GM19468 (cell line): ENCODE data around the gene PKNOX2.

Experiments used
- ATAC-seq: cut with Tn5 transposase; IDR thresholded peaks from one replicate; pipeline ENCODE4 v1.9.1; 2021; ENCODE audit warnings: mild to moderate bottlenecking, moderate library complexity, moderate number of reproducible peaks; ENCODE audit not compliant: unreplicated experiment; ENCODE audit errors: extremely low read depth

PKNOX2 gene

DNA sequence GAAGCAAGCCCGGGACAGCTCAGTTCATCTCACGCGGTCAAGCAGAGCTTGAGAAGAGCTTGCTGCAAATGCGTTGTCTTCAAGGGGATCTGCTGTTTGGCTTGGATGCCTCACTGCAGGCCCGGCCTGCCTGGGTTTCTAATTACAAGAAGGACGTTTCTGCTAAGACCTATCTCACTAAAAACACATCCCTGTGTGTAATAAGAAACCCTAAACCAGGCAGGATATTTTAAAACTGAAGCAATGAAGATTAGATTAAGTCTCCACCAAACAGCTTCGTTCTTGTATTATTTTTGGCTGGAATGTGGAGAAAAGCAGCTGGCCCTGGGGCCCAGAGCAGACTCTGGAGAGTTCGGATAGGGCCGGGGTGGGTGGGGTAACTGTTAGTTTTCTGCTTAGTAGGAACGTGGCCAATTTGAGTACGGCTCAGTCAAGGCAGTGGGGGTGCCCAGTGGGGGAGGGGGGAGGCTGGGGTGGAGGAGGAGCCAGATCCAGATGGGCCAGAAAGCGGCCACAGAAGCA lies 6.0 kb downstream of the PKNOX2 start:
- no peak for ATAC-seq

DNA sequence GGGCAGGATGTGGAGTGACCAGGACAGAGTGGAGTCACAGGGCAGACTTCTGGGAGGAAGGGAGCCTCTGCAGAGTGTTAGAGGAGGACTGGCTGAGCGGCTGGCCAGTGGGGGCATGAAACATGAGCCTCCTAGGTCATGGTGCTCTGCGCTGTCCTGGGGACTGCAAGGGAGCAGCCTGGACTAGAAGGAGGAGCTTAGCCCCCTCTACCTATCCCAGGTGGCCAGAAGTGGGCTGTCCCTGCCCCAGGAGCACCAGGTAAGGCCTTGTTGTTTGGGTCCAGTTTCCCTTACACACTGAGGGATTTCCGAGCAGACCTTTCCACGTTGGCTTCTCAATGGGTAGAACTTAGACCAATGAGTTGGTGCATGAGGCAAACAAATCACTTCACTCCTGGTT lies 7.4 kb downstream of the PKNOX2 start:
- no peak for ATAC-seq

- no peak for ATAC-seq
Observed at GRCh38 chr11:125173027-125173426, 8.5 kb downstream of the PKNOX2 start.

GRCh38 chr11:125173556-125173955 lies 9.0 kb downstream of the PKNOX2 start:
- no peak for ATAC-seq

GRCh38 chr11:125174057-125174456 lies 9.5 kb downstream of the PKNOX2 start:
- ATAC-seq = no peak

DNA sequence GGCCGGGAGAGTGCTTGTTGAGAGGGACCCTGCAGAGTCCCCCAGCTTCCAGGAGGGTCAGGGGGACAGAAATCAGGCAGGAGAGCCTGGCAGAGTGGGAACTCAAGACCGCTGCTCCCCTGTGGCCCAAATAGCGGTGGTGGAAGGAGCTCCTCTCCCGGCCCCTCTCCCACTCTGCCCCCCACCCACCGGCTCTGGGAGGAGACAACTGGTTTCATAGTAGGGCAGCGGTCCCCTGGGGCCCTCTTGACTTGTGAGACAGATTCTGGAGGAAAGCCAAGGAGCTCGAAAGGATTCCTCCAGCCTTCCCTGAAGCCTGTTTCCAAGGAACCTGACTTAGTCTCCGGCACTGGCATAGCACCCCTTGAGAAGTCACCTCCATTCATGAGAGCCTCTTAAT lies 10.1 kb downstream of the PKNOX2 start:
- ATAC-seq = no peak

DNA sequence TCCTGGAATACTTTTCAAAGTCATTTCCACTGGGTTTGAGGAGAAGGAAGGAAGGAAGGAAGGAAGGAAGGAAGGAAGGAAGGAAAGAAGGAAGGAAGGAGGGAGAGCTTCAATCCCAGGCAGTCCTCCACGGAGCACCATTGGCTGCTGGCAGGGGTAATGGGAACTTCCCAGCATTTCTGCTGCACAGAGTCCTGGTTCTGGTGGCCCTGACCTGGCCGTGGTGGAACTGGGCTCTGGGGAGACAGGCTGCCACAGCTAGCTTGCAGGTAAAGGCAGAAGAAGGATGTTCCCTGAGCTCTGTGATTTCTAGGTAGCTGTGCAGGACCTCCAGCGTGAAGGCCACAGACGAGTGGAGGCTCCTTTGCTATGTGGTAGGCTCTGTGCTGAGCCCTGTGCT lies 10.6 kb downstream of the PKNOX2 start:
- ATAC-seq = no peak

DNA sequence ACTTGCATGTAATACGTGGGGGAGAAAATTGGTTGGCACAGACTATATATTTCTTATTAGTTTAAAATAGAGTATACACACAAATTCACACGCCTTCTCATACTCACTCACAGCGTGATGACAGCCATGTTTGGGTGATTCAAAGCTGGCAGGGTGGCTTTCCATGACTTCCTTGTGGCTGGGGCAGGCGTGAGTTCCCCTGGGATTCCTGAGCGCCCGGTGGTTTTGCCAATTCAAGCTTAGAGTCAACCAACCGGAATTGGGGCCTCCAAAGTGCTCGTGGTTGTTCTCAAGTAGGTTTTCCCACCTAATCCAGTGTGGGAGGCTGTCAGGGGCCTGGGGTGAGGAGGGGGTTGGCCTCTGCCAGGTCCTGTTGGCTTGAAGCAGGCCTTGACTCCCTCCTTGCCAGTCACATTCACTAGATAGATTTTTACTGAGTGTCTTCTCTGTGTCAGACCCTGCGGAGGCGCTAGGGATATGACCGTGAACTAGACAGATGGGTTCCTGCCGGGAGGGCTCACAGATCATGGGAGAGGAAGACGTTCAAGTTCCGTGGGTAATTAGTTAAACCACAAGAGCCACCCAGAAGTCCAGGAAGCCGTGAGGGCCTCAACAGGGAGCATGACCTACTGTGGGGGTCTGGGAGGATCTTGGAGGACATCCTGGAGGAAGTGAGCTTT lies 11.5 kb downstream of the PKNOX2 start:
- ATAC-seq = no peak

DNA sequence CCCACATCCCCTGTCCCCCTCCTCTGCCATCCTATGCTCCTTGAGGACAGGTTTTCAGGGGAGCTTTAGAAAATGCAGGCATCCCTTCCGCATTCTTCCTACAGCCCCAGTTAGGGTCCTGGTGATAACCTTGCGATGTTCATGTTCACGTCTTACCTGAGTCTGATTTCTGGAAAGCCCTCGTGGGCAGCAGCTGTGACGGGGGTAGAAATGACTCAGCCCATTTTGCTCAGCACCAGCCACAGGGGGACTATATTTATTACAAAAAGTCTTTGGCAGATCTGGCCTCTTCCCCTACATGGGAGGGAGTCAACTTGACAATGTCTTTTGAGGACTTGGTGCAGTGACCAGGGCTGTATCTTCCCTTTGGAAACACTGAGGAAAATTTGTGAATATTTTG lies 12.3 kb downstream of the PKNOX2 start:
- ATAC-seq = no peak

DNA sequence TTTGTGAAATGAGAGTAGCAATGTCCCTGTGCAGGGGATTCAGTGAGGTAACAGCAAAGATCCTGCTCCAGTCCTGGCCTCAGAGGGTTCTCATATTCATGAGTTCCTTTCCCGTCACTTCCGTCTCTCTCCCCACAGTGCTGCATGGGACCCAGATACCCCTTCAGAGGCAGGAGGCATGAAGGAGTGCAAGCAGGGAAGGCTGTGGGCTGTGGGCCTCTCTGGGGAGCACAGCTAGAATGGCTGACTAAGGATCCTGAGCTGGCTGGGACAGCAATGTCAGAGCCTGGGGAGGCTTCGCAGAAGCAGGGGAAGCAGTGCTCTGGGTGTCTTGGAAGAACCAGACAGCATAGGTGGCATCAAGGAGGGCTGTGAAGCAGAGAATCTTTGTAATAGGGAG lies 13.0 kb downstream of the PKNOX2 start:
- no peak for ATAC-seq

DNA sequence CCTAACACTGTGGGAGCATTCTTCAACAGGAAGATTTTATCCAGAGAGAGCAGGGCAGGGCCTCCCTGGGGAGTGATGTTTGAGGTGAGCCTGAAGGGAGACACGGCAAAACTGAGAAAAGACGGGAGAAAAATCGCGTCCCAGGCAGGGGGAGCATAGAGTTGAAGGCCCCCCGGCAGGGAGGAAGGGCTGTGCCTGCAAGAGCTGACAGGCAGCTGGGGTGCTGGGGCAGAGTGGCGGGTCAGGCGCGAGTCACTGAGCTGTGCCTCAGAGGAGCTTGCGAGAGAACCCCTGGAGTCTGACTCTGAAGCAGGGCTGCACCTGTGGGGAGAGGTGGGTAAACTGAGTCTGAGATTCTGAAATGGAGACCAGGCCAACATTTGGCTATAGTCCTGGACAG lies 14.8 kb downstream of the PKNOX2 start:
- ATAC-seq = no peak

DNA sequence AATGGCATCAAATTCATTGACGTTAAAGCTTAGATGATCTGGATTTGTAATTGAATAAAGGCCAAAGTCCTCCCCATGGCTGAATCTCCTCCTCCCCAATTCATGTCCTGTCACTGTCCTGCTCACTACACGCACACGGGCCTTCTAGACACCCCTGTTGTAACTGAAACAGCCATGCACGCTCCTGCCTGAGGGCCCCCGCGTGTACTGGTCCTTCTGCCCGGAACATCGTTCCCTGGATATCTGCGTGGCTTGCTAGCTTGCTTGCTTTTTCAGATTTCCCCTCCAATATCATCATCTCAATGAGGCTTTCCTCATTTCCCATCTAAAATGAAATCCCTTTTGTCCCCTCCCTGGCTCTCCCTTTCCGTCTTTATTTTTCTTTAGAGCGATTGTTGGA lies 15.3 kb downstream of the PKNOX2 start:
- no peak for ATAC-seq

DNA sequence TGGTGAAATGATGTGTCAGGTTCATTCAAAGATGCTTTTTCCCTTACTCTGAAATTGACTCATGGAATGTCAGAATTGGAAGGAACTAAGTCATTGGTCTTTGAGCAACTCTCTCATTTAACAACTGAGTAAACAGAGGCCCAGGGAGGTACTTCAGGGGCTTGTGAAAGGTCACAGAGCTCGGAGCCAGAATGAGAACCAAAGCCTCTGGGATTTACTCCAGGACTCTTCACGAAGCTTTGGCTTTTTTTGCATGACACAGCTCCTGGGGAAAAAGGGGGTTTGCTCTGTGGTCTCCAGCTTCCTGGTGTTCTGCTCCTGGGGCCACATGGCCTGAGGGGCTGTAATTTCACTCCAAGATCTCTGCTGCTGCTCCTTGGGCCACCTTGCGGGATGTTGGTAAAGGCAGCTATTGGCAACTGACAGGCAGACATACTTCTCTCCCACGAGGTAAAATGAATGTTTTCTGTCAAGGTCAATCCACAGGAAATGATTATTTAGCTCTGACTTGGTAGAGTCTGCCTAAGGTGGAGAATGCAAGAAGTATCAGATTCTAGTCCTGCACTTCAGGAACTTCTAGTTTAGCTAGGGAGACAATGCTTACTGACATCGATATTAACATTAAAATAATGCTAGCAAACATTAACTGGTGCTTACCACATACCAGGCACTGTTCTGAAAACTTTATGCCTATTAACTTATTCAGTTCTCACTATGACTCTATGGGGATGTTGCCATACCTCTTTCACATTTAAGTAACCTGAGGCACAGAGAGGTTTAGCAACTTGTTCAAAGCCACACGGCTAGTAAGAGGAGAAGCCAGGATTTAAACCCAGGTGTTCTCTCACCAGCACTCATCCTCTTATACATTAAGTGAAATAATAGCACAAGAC lies 16.1 kb downstream of the PKNOX2 start:
- ATAC-seq = no peak

- ATAC-seq = no peak
Observed at GRCh38 chr11:125182573-125182972, 18.0 kb downstream of the PKNOX2 start.

DNA sequence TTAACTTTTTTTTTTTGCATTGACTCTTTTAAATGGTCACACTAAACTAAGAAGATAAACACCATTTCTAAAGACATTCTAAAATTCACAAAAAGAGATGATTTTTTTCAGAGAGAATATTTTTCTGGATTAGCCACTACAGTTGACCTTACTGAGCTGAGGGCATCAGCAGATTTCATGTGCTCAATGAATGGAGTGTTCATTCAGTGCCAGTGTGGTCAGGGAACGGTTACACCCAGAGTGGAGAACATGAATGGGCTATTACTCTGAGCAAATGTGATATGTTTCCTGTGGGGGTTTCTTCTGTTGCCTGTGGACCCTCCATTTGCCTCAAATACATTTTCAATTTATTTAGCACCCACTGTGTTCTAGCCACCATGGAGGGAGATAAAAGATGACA lies 19.1 kb downstream of the PKNOX2 start:
- ATAC-seq = no peak

GRCh38 chr11:125188021-125188420 lies 23.5 kb downstream of the PKNOX2 start:
- no peak for ATAC-seq

GRCh38 chr11:125190566-125190965 lies 26.0 kb downstream of the PKNOX2 start:
- no peak for ATAC-seq

GRCh38 chr11:125192183-125192582 lies 27.6 kb downstream of the PKNOX2 start:
- no peak for ATAC-seq

- ATAC-seq = no peak
Observed at GRCh38 chr11:125192717-125193415, 28.3 kb downstream of the PKNOX2 start.

- ATAC-seq = no peak
Observed at GRCh38 chr11:125193416-125193726, 28.8 kb downstream of the PKNOX2 start.

- no peak for ATAC-seq
Observed at GRCh38 chr11:125193841-125194240, 29.3 kb downstream of the PKNOX2 start.
